SIG-M5 treated with dmso at 0.1 percent for 504 hours (cell line): ENCODE data around the gene STMN1.
A peak's percentile ranks its signal among the peaks of the same experiment; 100 is the strongest.

Source experiments
- DNase-seq: peaks from one replicate; lab custom pipeline; 2025; ENCODE audit not compliant: unreplicated experiment; lab: John Stamatoyannopoulos, UW

STMN1 gene

GRCh38 chr1:25922056-25922970, 16.1 kb upstream of the STMN1 start:
- peak; percentile 40 for DNase-seq

- DNase-seq = no peak
These were observed 12.4 kb upstream of the STMN1 start for GRCh38 chr1:25918615-25919014.

- no peak for DNase-seq
These were observed 11.8 kb upstream of the STMN1 start for GRCh38 chr1:25917996-25918395.

GRCh38 chr1:25916460-25916859, 10.2 kb upstream of the STMN1 start:
- no peak for DNase-seq

GRCh38 chr1:25914074-25914995, 8.1 kb upstream of the STMN1 start:
- DNase-seq = no peak

- no peak for DNase-seq
These were observed 7.0 kb upstream of the STMN1 start for GRCh38 chr1:25913206-25913605.

GRCh38 chr1:25912076-25912831, 6.0 kb upstream of the STMN1 start:
- no peak for DNase-seq

GRCh38 chr1:25911162-25911561, 4.9 kb upstream of the STMN1 start:
- DNase-seq = no peak

- no peak for DNase-seq
These were observed 2.8 kb upstream of the STMN1 start for GRCh38 chr1:25909040-25909439.

- DNase-seq = no peak
These were observed 1.9 kb upstream of the STMN1 start for GRCh38 chr1:25908161-25908560.

GRCh38 chr1:25907601-25908000, 1.4 kb upstream of the STMN1 start:
- no peak for DNase-seq

GRCh38 chr1:25906644-25907300, 553 bp upstream of the STMN1 start:
- no peak for DNase-seq

- peak; percentile 84 for DNase-seq
These were observed 1.1 kb downstream of the STMN1 start for GRCh38 chr1:25904943-25905679.

- DNase-seq = no peak
These were observed 2.2 kb downstream of the STMN1 start for GRCh38 chr1:25903986-25904385.

- no peak for DNase-seq
These were observed 3.8 kb downstream of the STMN1 start for GRCh38 chr1:25902462-25902861.

GRCh38 chr1:25900219-25900618, 6.0 kb downstream of the STMN1 start:
- DNase-seq = no peak

- no peak for DNase-seq
These were observed 6.4 kb downstream of the STMN1 start for GRCh38 chr1:25899792-25900191.

GRCh38 chr1:25898223-25899015, 7.8 kb downstream of the STMN1 start:
- DNase-seq = no peak

GRCh38 chr1:25897754-25898153, 8.5 kb downstream of the STMN1 start:
- no peak for DNase-seq
